LHCN-M2 (cell line): ENCODE results near the gene SARM1. TPM values are rescaled to one million over a fixed set of nuclear protein-coding genes. Genes with fewer than 3 reads are reported as not detected.

Experiments
- DNase-seq: peaks from one replicate; pipeline ENCODE4 v3.0.0-alpha.2; 2012; ENCODE audit warnings: low read depth
- total RNA-seq: library from RNA; depleted of rRNA; stranded (reverse); fragments of >200 nt; gene quantifications from 2 replicates; pipeline ENCODE4 v1.2.3, GENCODE V29; 2014

Gene SARM1
- total RNA-seq, 1 experiment from 2014 or later = 18.5 TPM

- DNase-seq = no peak
Observed at GRCh38 chr17:28341516-28341915, 30.0 kb upstream of the SARM1 start.

- no peak for DNase-seq
Observed at GRCh38 chr17:28342313-28342712, 29.2 kb upstream of the SARM1 start.

GRCh38 chr17:28343491-28343932 lies 28.0 kb upstream of the SARM1 start:
- DNase-seq = no peak

- no peak for DNase-seq
Observed at GRCh38 chr17:28344011-28344410, 27.5 kb upstream of the SARM1 start.

GRCh38 chr17:28344435-28344901 lies 27.0 kb upstream of the SARM1 start:
- DNase-seq = no peak

GRCh38 chr17:28345419-28346198 lies 25.9 kb upstream of the SARM1 start:
- no peak for DNase-seq

- DNase-seq = no peak
Observed at GRCh38 chr17:28346199-28346580, 25.3 kb upstream of the SARM1 start.

- no peak for DNase-seq
Observed at GRCh38 chr17:28346746-28347246, 24.7 kb upstream of the SARM1 start.

- DNase-seq = peak; percentile 90
Observed at GRCh38 chr17:28347261-28347891, 24.1 kb upstream of the SARM1 start.

GRCh38 chr17:28348979-28349378 lies 22.5 kb upstream of the SARM1 start:
- DNase-seq = no peak

- DNase-seq = no peak
Observed at GRCh38 chr17:28350271-28350670, 21.2 kb upstream of the SARM1 start.

- peak; percentile 91 for DNase-seq
Observed at GRCh38 chr17:28357061-28357900, 14.2 kb upstream of the SARM1 start, which contains the start of gene POLDIP2. POLDIP2 (minus strand) TSS chr17:28357527; CDS start chr17:28357448, 79 bp downstream.

GRCh38 chr17:28357901-28358197 lies 13.6 kb upstream of the SARM1 start:
- DNase-seq = no peak

- DNase-seq = no peak
Observed at GRCh38 chr17:28363186-28363585, 8.3 kb upstream of the SARM1 start.

GRCh38 chr17:28363776-28364650 lies 7.5 kb upstream of the SARM1 start:
- no peak for DNase-seq

- no peak for DNase-seq
Observed at GRCh38 chr17:28364665-28365363, 6.7 kb upstream of the SARM1 start, which contains the start of gene SEBOX. SEBOX (minus strand) TSS chr17:28365199; CDS start chr17:28365151, 48 bp downstream.

- no peak for DNase-seq
Observed at GRCh38 chr17:28365487-28365886, 6.0 kb upstream of the SARM1 start.

- DNase-seq = no peak
Observed at GRCh38 chr17:28366605-28367004, 4.9 kb upstream of the SARM1 start.

GRCh38 chr17:28367641-28368305 lies 3.7 kb upstream of the SARM1 start:
- no peak for DNase-seq
